Activated CD8-positive, alpha-beta memory T cell treated with anti-CD3 and anti-CD28 coated beads for 4 hours (primary cell): ENCODE data around the gene RPS3.
"Not testable (repeated sequence)": the region's sequence is repeated elsewhere in the genome, so short reads cannot be mapped to it uniquely, and the experiment has no call there.

Experiments
- DNase-seq, 2 donors: peaks; one replicate each; pipeline ENCODE4 v3.0.0-alpha.2; 2020; ENCODE audit warnings: low read depth in 2 of 2

RPS3 gene

DNA sequence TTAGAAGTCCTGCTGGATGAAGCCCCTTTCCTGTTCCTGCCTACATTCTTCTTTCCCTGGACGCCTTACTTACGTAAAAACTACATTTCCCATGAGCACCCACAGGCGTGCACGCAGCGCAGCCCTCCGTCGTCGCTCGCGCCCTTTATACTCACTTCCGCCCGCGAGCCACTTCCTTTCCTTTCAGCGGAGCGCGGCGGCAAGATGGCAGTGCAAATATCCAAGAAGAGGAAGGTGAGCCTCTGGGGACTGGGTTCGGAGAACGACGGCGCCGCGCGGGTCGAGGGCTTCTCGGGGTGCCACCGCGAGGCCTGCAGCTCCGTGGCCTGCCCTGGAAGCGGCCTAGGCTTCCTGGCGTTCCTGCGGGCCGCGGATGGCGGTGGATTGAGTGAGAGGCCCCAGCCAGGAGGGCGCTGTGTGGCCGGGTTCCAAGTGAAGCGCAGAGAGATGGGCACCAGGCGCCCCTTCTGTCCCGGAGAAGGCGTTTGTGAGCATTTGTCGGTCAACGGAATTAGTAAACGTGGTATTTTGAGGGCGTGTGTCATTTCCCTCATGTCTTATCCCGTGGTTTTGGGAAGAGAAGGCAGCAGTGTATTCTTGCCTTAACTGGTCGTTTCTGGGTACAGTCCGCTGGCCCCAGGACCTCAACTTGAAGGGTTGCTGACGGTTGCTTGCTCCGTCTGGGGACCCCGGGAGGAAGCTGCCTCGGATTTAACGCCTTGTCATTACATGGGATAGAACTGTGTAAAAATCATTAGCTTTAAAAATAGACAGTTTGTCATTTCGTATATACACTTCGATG lies at the start of gene RPS3:
RPS3 (plus strand) TSS at position 175 of the 802 bp plus-strand sequence; CDS start at position 205, 30 bp downstream.
- DNase-seq: peak; percentile 72 to 80

DNA sequence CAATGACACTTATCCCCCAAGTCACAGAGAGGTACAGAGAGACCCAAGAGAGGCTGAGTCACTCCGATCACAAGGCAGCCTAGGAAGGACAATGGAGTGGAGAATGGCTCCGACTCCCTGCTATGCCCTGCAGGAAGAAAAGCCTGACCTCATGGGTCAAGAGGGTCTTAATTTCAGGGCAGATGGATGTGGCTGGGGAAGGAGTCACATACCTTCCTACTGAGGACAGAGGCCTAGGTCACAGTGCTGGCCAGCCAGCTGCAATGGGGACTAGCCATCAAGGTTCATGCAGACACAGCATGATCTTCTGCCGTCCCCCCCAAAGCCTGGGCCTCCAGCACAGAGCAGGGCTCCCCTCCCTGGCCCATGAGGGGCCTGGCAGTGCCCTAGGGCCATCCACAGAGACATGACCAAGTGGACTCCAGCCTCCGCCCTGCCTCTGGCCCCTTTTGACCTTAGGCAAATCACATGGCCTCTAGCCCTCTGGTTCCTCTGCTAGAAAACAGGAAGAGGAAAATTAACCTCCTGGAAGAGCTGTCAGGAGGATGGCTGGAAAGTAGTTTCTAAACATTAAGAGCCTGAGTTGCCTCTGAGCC lies 49.7 kb upstream of the RPS3 start:
- DNase-seq: no peak

DNA sequence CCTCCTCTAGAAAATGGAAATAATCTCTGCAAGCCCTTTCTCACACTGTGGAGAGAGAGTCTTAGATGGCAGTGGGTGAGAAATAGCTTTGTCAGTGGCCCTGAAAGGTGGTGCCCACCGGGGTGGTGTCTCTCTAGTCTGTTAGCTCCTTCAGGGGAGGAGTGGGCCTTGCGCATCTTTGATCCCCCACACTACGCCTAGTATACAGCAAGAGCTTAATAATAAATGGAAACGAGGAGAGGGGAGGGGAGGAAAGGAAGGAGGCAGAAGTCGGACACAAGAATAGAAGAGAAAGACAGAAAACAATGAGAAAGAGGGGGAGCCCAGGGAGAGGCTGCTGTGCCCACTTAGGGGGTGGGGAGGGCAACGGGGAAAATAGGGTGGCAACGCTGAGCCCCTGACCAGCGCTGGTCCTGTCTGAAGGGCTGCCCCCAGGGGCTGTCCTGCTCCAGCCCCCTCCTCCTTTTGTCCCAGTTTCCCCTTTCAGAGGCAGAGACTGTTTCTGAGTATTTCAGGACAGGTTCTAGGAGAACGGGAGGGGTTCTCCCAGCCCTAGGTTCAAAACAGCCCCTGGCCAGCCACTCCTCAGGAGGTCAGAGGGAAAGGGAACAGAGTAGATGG lies 49.1 kb upstream of the RPS3 start:
- DNase-seq: no peak

DNA sequence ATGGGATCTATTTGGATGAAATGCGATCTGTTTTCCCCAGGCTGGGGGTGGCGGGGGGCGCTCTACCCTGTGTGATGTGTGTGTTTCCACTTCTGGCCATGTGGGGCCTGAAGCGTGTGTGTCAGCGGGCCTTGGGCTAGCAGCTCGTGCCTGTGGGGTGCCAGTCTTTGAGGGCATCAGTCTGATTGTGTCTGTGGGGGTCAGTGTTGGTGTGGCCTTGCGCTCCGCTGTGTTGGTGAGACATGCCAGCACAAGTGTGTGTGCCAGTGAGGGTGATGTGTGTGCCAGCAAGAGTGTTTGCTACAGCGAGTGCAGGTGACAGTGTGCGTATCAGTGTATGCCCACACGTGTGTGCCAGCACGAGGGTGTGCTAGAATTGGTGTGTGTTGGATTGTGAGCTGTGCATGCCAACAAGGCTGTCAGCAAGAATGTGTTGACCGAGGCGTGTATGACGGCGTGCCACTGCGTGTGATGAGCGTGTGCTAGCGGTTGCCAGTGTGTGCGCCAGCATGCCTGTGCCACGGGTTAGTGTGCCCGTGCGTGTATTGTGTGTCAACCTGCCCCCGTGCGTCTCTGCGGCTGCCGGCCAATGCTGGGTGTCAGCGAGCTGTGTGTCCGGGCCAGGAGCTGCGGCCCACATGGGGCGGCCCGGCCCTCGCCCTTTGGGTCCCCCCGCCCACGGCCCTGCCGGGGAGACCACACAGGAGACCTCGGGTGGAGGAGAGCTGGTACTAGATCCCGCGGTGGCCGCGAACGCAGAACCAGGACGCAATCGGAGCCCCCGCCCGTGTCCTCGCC lies 48.4 kb upstream of the RPS3 start:
- no peak for DNase-seq

DNA sequence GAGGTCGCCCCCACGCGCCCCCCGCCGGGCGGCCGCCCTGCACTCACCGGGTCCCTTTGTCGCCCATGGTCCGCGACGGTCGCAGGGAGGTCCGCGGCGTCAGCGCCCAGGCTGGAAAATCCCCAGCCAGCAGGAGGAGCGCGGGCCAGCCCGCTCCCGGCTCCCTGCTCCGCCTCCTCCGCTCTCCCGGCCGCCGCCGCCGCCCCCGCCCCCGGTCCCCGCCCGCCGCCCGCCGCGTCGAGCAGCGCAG lies 47.9 kb upstream of the RPS3 start, which contains the start of gene ARRB1:
ARRB1 (minus strand) TSS at position 121 of the 250 bp plus-strand sequence; CDS start at position 67, 54 bp downstream.
- DNase-seq: no peak

DNA sequence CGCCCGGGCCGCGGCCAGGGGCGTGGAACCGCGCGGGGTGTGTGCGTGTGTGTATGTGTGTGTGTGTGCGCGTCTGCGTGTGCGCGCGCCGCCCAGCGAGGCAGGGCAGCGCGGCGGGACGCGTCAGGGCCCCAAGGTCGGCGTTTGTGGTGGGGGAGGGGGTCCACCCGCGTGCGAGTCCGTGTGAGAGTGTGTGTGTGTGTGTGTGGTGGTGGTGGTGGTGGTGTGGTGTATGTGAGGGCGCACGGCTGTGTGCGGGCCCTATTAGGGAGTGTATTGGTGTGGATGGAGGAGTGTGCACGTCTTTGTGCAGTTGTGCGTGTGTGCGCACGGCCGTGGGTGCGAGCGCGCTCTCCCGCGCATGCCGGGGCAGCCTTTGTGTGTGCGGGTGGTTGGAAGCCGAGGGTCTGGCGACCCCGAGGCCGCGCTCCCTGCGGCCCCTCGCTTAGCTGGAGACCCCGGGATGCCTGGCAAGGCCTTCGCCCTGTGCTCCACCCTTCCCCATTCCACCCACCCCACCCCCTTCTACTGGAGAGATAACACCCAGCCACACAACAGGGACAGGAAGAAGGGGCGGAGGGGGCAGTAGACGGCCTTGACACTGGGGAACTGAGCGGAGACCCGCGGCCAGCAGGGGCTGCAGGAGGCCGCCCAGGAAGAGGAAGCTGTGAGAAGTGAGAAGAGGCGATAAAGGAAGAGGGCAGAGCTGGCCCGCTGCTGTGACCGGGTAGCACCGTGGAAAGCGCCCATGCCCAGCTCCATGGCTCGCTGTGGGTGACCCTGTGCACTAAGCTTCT lies 47.3 kb upstream of the RPS3 start:
- peak in 1 of 2 donors; percentile 20 for DNase-seq

DNA sequence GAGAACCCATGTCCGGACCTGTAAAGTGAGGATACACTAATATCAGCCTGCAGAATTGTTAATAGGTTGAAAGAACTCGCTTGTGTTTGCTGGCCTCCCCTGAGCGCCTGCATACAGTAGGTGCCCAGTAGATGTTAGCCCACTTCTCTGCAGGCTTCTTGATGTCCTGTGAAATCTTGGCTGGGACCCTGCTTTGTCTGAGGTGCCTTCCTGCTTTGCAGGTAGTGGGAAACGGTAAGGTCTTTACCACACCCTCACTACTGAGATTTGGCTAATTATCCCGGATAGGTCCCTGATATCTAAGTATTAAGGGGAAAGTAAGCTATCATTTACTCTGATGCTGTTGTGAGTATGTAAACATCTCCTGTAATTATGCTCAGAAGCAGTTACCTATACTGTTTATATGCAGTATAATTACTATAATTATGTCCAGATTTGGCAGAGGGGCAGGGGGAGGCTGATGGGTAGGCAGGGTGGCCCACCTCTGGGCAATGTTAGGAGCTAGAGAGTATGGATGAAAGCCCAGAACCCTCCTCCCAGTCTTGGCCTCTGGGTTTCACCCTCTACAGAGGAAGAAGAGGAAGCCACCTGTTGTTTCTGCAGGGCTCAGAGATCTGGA lies 46.6 kb upstream of the RPS3 start:
- DNase-seq: no peak

DNA sequence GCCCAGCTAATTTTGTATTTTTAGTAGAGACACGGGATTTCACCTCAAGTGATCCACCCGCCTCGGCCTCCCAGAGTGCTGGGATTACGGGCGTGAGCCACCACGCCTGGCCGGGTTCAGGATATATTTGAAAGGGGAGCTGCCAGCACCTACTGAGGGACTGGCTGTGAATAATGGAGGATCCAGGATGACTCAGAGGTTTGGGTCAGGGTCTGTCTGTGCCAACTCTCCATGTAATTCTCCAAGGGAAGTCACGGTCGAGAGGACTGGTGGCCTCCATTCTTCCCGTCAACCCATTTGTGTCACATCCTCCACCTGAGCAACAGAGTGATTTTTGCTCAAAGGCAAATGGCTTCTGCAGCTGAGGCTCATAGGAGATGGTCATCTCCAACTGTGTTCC lies 44.3 kb upstream of the RPS3 start:
- no peak for DNase-seq

DNA sequence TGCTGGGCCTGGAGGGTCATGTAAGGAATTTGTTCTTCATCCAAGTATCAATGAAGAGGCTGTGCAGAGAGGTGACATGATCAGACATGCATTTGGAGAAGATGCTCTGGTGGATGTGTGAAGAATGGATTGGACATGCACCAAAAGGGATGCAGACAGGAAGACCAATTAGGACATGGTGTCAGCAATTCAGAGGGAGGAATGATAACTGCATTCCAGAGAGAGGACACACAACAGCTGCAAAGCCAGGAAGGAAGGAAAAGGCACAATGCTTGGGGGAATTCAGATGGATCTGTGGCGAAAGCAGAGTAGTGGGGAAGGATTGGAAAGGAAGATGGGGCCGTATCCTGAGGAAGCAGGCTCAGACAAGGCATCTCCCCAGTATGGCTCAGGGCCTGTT lies 42.7 kb upstream of the RPS3 start:
- no peak for DNase-seq

DNA sequence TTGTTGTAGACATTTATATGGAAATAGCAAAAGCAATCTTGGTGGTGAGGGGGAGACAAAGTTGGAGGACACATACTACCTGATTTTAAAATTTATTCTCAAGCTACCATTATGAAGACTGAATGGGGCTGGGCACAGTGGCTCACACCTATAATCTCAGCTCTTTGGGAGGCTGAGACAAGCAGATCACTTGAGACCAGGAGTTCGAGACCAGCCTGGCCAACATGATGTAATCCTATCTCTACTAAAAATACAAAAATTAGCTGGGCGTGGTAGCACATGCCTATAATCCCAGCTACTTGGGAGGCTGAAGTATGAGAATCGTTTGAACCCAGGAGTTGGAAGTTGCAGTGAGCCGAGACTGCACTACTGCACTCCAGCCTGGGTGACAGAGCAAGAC lies 37.0 kb upstream of the RPS3 start:
- DNase-seq: not testable (repeated sequence)

DNA sequence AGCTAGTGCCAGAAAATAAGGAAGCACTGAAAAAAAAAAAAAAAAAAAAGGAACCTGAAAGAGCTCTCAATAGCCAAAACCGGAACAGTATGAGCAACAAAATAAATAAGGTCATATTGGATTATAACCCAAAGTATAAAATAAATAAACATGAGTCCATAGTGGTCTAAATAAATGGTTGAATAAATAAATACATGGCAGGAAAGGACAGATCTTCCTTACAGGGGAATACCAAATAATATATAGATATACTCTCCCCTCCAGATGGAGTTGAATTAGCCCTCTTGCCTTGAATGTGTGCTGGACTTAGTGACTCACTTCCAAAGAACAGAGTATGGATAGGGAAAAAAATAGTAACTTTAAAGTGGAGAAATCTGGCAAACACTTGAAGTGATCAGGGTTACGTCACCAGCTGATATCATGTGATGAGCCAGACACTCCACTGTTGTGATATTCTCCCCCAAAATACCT lies 33.6 kb upstream of the RPS3 start:
- DNase-seq: no peak

DNA sequence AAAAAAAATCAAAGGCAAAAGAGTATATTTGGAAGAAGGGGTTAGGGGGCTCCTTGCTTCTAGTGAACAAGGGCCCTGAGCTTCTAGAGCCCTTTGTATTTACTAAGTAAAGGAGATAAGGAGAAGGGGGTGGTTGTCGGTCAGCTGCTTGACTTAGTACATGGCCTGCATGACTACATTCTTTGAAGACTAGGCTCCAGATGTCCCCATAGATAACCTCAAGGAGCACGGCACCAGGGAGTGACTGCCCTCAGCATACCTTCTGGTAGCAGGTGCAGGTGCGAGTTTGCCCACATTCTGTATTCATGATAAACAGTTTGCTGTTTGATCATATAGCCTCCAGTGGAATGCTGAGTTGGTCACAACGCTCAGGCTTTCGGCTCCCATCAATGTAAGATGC lies 32.5 kb upstream of the RPS3 start:
- not testable (repeated sequence) for DNase-seq

DNA sequence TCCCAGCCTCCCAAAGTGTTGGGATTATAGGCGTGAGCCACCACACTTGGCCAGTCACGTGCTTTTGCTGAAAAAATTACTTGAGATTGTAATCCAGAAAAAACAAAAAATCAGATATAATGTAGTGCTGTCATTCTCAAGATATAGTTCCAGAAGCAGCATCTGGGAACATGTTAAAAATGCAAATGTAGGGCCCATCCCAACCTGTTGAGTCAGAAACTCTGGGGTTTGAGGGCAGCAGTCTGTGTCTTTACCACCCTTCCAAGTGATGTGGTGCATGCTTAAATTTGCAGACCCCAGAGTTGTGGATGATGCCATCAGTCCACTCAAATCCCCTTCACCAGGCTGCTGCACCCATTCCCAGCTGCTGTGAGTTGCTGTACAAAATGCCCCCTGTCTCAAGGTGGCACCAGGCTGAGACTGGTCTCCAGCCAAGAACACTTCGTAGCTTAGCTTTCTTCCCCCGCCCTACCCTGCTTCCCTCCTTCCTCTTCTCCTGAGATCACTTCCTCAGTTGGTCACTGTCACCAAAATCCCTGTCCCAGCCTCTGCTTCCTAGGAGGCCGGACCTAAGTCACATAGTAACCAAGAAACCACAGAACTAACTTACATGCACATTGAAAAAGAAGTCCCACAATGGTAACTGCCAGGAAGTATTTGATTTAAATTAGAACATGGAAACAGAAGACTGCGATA lies 29.6 kb upstream of the RPS3 start:
- DNase-seq: no peak

DNA sequence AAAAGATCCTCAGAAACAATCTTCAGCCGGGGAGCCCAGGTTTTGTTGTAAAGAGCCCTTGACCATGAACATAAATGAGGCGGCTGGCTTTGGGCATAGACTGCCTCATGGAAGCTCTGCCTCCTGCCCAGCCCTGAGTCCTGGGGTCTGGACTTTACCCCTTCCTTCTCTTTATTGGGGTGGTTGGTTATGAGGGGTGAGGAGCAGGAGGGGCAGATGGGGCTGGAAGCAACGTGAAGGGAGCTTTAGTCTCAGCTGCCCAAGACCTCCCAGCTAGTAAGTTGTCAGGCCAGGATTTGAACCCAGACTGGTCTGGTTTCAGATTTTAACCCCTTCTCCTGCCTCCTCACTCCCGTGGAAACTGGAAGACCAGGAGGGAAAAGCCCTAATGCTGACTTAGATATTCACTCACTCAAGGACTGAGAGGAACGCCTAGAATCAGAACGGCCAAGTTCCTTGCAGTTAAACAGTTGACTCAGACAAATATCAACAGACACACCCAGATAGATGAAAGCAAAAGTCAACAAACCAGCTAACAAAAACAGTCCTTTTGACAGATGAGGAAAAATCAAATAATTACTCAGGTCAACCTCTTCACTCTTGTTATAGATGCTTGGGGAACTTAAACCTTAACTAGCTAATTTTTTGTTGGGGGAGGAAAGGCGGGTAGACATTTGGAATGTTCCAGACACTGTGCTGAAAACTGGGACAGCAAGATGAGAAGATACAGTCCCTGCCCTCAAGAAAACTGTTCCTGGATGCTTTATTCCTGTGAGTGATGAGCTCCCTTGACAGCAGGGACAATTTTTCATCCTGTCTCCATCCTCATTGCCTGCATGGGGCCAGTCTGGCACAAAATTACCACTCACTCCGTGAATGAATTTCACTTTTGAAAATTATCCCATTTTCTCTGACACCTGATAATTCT lies 27.1 kb upstream of the RPS3 start:
- no peak for DNase-seq

DNA sequence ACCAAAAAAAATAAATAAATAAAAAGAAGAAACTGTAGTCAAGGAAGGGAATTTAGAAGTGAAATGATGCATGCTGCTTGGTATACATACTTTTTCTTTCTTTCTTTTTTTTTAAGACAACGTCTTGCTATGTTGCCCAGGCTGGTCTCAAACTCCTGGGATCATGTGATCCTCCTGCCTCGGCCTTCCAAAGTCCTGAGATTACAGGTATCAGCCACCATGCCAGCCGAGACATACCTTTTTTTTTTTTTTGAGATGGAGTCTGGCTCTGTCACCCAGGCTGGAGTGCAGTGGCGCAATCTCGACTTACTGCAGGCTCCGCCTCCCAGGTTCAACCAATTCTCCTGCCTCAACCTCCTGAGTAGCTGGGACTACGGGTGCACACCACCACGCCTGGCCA lies 26.1 kb upstream of the RPS3 start:
- no peak for DNase-seq

DNA sequence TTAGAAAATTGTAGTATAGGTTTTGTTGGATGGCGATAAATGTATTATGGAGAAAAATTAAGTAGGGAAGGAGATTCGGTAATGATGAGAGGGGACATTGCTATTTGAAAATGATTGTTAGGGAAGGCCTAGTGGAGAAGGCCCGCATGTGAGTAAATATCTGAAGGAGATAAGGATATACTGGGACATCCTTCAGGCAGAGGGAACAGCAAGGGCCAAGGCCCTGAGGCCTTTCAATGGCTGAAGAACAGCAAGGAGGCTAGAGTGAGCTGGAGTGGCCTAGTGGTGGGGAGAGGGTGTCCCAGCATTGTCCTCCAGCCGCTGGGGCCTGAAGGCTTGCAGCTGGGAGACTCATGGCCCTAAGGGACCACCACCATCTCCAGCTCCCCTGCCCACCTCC lies 24.7 kb upstream of the RPS3 start:
- DNase-seq: no peak

DNA sequence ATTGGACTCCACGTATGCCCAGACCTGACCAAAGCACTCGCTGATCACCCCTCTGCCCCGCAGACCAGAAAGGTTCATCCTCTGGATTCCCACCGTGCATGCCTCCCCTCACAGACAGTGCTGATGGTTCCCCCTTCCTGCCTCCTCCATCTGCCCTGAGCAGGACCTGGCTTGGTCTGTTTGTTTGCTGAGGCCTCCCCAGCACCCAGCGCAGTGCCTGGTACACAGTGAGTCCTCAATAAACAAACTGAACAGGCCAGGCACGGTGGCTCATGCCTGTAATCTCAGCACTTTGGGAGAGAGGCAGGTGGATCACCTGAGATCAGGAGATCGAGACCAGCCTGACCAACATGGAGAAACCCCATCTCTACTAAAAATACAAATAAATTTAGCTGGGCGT lies 23.7 kb upstream of the RPS3 start:
- DNase-seq: no peak

DNA sequence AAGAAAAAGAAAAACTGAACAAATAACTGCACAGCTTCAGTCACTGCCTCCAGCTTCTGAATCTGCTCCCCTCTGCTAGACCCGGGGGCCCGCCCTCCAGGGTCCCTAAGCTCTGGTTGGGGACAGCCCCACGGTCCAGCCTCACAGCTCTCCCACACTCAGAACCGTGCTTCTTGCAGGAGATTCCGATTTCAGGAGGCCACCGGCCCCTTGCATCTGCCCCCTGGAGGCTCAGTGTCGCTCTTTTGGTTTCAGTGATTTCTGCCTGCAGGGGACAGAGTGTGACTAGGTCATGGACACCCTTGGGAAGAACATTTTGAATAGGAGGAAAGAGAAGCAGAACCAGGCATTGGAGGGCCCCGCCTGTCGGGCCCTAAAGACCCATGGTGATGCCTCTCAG lies 23.1 kb upstream of the RPS3 start:
- no peak for DNase-seq

DNA sequence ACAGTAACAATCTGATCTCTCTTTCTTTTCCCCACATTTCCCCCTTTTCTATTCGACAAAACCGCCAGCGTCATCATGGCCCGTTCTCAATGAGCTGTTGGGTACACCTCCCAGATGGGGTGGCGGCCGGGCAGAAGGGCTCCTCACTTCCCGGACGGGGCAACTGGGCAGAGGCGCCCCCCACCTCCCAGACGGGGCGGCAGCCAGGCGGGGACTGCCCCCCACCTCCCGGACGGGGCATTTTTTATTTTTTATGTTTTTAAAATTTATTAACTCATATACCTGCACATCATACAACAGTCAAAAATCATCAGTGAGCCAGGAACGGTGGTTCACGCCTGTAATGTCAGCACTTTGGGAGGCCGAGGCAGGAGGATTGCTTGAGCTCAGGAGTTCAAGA lies 20.5 kb upstream of the RPS3 start:
- not testable (repeated sequence) for DNase-seq
